KMS-11 (cell line): ENCODE results near the gene CDK14.

ENCODE experiments used
- H2AFZ ChIP-seq: fragments of 200-600 bp; sonication (generic); 2 replicates; pipeline ENCODE4 v1.6.1; 2016; ENCODE audit warnings: antibody characterized with exemption, mixed run types, low read depth
- H3K27ac ChIP-seq: fragments of 200-600 bp; sonication (generic); 2 replicates; pipeline ENCODE4 v1.6.1; 2016; ENCODE audit warnings: mild to moderate bottlenecking, mixed run types
- H3K27me3 ChIP-seq: fragments of 200-600 bp; sonication (generic); 2 replicates; pipeline ENCODE4 v1.6.1; 2017; ENCODE audit warnings: mild to moderate bottlenecking, low read depth, mixed run types, moderate library complexity; ENCODE audit not compliant: insufficient read depth
- H3K36me3 ChIP-seq: fragments of 200-600 bp; sonication (generic); 2 replicates; pipeline ENCODE4 v1.6.1; 2017; ENCODE audit warnings: mild to moderate bottlenecking, mixed run types; ENCODE audit not compliant: insufficient read depth
- H3K4me1 ChIP-seq: fragments of 200-600 bp; sonication (generic); 2 replicates; pipeline ENCODE4 v1.6.1; 2016; ENCODE audit warnings: mild to moderate bottlenecking, low read depth, mixed run types; ENCODE audit not compliant: poor library complexity, severe bottlenecking
- H3K4me2 ChIP-seq: fragments of 200-600 bp; sonication (generic); 2 replicates; pipeline ENCODE4 v1.7.0; 2016; ENCODE audit warnings: mild to moderate bottlenecking, mixed run types
- H3K4me3 ChIP-seq: fragments of 200-600 bp; sonication (generic); IDR thresholded peaks from 2 replicates; pipeline ENCODE4 v1.6.1; 2017; ENCODE audit warnings: low read depth, low read length, mixed read lengths; ENCODE audit not compliant: insufficient read depth
- H3K79me2 ChIP-seq: fragments of 200-600 bp; sonication (generic); 2 replicates; pipeline ENCODE4 v1.6.1; 2016; ENCODE audit warnings: low read depth, mixed run types; ENCODE audit not compliant: insufficient read depth
- H3K9ac ChIP-seq: fragments of 200-600 bp; sonication (generic); 2 replicates; pipeline ENCODE4 v1.6.1; 2016; ENCODE audit warnings: mild to moderate bottlenecking, mixed run types
- H4K20me1 ChIP-seq: fragments of 200-600 bp; sonication (generic); 2 replicates; pipeline ENCODE4 v1.6.1; 2016; ENCODE audit warnings: mild to moderate bottlenecking, mixed run types; ENCODE audit not compliant: insufficient read depth
- TF ChIP-seq, protein P1 (sequence below): fragments of 200-600 bp; sonication (generic); conservative IDR thresholded peaks from 2 replicates; pipeline ENCODE4 v1.6.1; 2017; ENCODE audit warnings: low read depth, mild to moderate bottlenecking, antibody characterized with exemption, low read length, moderate library complexity, mixed read lengths

CDK14 gene

DNA sequence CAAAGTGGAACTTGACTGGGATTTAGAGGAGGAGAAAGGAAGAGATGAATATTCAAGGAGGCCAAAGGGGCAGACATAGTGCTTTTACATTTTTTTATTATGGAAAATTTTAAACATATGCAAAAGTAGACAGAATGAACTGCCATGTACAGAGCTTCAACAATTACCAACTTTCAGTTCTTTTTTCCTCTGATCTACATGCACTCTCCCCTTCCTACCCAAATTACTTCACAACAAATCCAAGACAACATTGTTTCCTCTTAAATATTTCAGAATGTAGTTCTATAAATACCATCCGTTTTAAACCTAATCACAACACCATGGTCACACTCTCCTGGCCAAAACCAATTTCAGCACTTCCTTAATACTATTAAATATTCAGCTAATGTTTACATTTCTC is 584.6 kb downstream of the CDK14 start:
- Histone ChIP-seq H3K4me1 (no peaks in the 10 kb centered on the region), H3K4me3 (no peak overlapping the region), H3K36me3 (no peaks in the 10 kb centered on the region), H3K27ac (no peak overlapping the region), H3K9ac (no peak overlapping the region), H3K27me3 (no peaks in the 10 kb centered on the region), H3K4me2 (no peak overlapping the region), H2AFZ (no peak overlapping the region), H3K79me2 (no peaks in the 10 kb centered on the region), H4K20me1 (no peaks in the 10 kb centered on the region)
- TF ChIP-seq, protein P1, sequence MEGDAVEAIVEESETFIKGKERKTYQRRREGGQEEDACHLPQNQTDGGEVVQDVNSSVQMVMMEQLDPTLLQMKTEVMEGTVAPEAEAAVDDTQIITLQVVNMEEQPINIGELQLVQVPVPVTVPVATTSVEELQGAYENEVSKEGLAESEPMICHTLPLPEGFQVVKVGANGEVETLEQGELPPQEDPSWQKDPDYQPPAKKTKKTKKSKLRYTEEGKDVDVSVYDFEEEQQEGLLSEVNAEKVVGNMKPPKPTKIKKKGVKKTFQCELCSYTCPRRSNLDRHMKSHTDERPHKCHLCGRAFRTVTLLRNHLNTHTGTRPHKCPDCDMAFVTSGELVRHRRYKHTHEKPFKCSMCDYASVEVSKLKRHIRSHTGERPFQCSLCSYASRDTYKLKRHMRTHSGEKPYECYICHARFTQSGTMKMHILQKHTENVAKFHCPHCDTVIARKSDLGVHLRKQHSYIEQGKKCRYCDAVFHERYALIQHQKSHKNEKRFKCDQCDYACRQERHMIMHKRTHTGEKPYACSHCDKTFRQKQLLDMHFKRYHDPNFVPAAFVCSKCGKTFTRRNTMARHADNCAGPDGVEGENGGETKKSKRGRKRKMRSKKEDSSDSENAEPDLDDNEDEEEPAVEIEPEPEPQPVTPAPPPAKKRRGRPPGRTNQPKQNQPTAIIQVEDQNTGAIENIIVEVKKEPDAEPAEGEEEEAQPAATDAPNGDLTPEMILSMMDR: no peak

DNA sequence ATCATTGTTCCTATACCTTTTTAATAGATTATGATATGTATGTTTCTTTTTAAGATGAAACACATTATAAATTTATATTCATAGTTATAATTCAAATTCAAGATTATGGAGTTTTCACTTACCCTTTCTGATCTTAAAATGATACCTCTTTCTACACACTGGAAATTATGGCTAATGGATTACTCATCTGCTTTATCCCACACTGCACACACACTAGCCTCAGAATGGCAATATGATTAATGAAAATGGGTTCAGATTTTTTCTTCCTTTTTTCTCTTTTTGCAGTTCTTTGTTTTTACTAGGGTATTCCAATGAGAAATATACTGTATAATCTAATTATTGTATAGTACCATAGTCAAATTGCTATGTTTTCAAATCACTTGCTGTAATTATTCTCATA is 585.8 kb downstream of the CDK14 start:
- Histone ChIP-seq H3K36me3 (no peaks in the 10 kb centered on the region), H3K4me3 (no peak overlapping the region), H3K79me2 (no peaks in the 10 kb centered on the region), H3K27ac (no peak overlapping the region), H3K9ac (no peak overlapping the region), H3K4me2 (no peak overlapping the region), H2AFZ (no peak overlapping the region), H3K4me1 (no peaks in the 10 kb centered on the region), H4K20me1 (no peaks in the 10 kb centered on the region), H3K27me3 (no peaks in the 10 kb centered on the region)
- TF ChIP-seq, protein P1: no peak

GRCh38 chr7:91182819-91183764 is 587.0 kb downstream of the CDK14 start:
- TF ChIP-seq, protein P1: no peak
- Histone ChIP-seq H3K4me2 (no peak overlapping the region), H4K20me1 (no peaks in the 10 kb centered on the region), H3K4me1 (no peaks in the 10 kb centered on the region), H3K27me3 (no peaks in the 10 kb centered on the region), H3K36me3 (no peaks in the 10 kb centered on the region), H3K27ac (no peak overlapping the region), H2AFZ (no peak overlapping the region), H3K79me2 (no peaks in the 10 kb centered on the region), H3K9ac (no peak overlapping the region), H3K4me3 (no peak overlapping the region)

DNA sequence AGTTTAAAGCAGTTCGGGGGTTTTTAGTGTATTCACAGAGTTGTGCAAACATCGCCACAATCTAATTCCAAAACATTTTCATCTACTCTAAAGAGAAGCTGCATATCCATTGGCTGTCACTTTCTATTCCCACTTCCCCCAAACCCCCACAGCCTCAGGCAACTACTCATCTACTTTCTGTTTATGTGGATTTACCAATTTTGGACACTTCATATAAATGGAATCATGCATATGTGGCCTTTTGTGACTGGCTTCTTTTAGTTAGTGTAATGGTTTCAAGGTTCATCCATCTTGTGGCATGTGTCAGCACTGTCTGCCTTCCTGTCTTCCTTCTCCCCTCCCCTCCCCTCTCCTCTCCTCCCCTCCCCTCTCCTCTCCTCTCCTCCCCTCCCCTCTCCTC is 589.6 kb downstream of the CDK14 start:
- H3K36me3 ChIP-seq: no peaks in the 10 kb centered on the region
- no peak overlapping the region for H3K9ac ChIP-seq
- no peaks in the 10 kb centered on the region for H4K20me1 ChIP-seq
- H3K4me2 ChIP-seq: no peak overlapping the region
- H3K4me1 ChIP-seq: no peaks in the 10 kb centered on the region
- H3K4me3 ChIP-seq: no peak overlapping the region
- TF ChIP-seq, protein P1: no peak
- no peak overlapping the region for H3K27ac ChIP-seq
- no peaks in the 10 kb centered on the region for H3K27me3 ChIP-seq
- H3K79me2 ChIP-seq: no peaks in the 10 kb centered on the region
- no peak overlapping the region for H2AFZ ChIP-seq
